GM12872 (cell line): Measurements from ENCODE around the gene RREB1.

Source experiments
- TF ChIP-seq, protein P1 (sequence below): IDR thresholded peaks from 3 replicates; pipeline ENCODE4 v1.5.1; 2011; ENCODE audit warnings: low read depth, mild to moderate bottlenecking, low read length, moderate library complexity; ENCODE audit not compliant: insufficient read depth

Gene RREB1

DNA sequence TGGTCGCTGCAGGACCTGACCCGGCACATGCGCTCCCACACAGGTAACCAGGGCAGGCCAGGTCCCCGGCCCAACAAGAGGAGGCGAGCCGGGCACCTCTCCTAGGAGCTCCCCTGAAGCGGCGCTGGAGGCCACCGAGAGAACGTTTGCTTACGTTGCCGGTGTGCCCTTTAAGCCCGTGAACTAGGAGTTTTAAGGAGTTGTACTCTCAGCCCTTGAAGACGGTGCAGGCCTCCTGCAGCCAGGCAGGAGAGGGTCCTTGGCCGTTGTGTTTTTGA, 139.4 kb downstream of the RREB1 start:
- TF ChIP-seq, protein P1, sequence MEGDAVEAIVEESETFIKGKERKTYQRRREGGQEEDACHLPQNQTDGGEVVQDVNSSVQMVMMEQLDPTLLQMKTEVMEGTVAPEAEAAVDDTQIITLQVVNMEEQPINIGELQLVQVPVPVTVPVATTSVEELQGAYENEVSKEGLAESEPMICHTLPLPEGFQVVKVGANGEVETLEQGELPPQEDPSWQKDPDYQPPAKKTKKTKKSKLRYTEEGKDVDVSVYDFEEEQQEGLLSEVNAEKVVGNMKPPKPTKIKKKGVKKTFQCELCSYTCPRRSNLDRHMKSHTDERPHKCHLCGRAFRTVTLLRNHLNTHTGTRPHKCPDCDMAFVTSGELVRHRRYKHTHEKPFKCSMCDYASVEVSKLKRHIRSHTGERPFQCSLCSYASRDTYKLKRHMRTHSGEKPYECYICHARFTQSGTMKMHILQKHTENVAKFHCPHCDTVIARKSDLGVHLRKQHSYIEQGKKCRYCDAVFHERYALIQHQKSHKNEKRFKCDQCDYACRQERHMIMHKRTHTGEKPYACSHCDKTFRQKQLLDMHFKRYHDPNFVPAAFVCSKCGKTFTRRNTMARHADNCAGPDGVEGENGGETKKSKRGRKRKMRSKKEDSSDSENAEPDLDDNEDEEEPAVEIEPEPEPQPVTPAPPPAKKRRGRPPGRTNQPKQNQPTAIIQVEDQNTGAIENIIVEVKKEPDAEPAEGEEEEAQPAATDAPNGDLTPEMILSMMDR: no peak

DNA sequence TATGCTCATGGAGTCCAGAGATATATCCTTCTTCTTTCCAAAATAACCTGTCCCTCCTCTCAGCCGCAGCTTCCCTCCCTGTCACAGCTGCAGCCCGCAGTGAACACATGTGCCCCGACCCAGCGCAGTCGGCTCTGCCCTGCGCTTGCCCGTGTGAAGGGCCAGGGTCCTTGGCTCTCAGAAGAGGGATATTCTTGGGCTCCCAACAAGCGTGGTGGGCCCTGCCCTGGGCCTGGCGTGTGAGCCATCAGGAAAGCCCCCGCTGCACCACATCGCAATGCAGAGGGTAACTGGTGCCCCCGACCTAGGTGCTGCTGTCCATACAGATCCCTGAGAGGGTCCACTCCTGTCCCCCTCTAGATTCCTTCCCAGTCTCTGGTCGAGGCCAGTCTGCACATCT, 140.1 kb downstream of the RREB1 start:
- TF ChIP-seq, protein P1: no peak

GRCh38 chr6:7249391-7249790, 141.6 kb downstream of the RREB1 start:
- TF ChIP-seq, protein P1: no peak

DNA sequence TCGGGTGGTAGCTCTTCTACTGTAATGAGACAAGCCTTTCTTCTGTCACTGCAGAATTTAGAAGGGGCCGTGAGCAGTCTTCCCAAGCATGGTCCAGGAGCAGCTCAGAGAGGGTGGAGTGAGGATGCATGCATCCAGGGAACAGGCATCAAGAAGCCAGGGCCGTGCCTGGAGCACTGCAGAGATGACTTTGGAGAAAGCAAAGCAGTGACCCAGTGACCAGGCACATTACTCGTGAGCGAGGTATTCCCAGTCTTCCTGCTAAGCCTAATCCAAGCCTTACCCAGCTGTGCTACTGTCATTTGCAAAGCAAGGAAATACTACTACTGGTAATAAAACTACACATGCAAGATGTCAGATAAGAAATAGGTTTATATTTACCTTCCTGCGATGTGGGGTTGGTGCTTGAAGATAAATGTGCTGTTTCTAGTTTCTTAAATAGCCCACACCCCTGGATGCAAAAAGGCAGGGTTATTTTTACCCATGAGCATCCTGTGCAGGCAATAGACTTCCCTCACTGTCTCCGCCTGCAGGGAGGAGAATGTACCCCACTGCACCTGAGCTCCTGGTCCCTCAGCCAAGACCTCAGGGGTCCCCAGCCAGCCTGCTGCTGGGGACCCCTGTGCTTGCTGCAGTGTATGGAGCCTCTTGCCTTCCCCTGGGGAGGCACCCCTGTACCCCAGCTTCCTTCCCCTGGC, 142.3 kb downstream of the RREB1 start:
- TF ChIP-seq, protein P1: no peak

- TF ChIP-seq, protein P1: no peak
Observed at GRCh38 chr6:7250812-7251211, 143.1 kb downstream of the RREB1 start.

- TF ChIP-seq, protein P1: no peak
Observed at GRCh38 chr6:7251646-7252260, 144.0 kb downstream of the RREB1 start.

GRCh38 chr6:7252390-7252789, 144.6 kb downstream of the RREB1 start:
- TF ChIP-seq, protein P1: no peak
